Stimulated activated CD8-positive, alpha-beta memory T cell treated with anti-CD3 and anti-CD28 coated beads, Interleukin-12 subunit alpha, Interleukin-12 subunit beta, amount 100 ng/mL, for 4 hours (primary cell): Measurements from ENCODE around the gene TUBA3D.
"Not testable (repeated sequence)": the region's sequence is repeated elsewhere in the genome, so short reads cannot be mapped to it uniquely, and the experiment has no call there.

Experiments
- DNase-seq: peaks from one replicate; pipeline ENCODE4 v3.0.0-alpha.2; 2020; ENCODE audit warnings: low read depth

TUBA3D gene

GRCh38 chr2:131475831-131476230 is at the start of gene TUBA3D:
Gene TUBA3D, plus strand, starts transcription at chr2:131476119. Its CDS starts 81 bp downstream, at chr2:131476200.
- no peak for DNase-seq

- DNase-seq: no peak
Observed at GRCh38 chr2:131426727-131427126, 49.2 kb upstream of the TUBA3D start.

GRCh38 chr2:131431336-131431735 is 44.6 kb upstream of the TUBA3D start:
- DNase-seq: no peak

- DNase-seq: not testable (repeated sequence)
Observed at GRCh38 chr2:131440742-131441468, 35.0 kb upstream of the TUBA3D start.

- DNase-seq: not testable (repeated sequence)
Observed at GRCh38 chr2:131444736-131445514, 31.0 kb upstream of the TUBA3D start.

- not testable (repeated sequence) for DNase-seq
Observed at GRCh38 chr2:131445515-131445797, 30.5 kb upstream of the TUBA3D start.

- DNase-seq: no peak
Observed at GRCh38 chr2:131445896-131446295, 30.0 kb upstream of the TUBA3D start.

- DNase-seq: not testable (repeated sequence)
Observed at GRCh38 chr2:131447981-131448380, 27.9 kb upstream of the TUBA3D start.

GRCh38 chr2:131451265-131451949 is 24.5 kb upstream of the TUBA3D start:
- DNase-seq: not testable (repeated sequence)

GRCh38 chr2:131454914-131455313 is 21.0 kb upstream of the TUBA3D start:
- DNase-seq: not testable (repeated sequence)

- not testable (repeated sequence) for DNase-seq
Observed at GRCh38 chr2:131467722-131468121, 8.2 kb upstream of the TUBA3D start.

- not testable (repeated sequence) for DNase-seq
Observed at GRCh38 chr2:131470944-131471343, 5.0 kb upstream of the TUBA3D start.

- DNase-seq: not testable (repeated sequence)
Observed at GRCh38 chr2:131471624-131472023, 4.3 kb upstream of the TUBA3D start.

- DNase-seq: not testable (repeated sequence)
Observed at GRCh38 chr2:131473266-131473665, 2.7 kb upstream of the TUBA3D start.

- not testable (repeated sequence) for DNase-seq
Observed at GRCh38 chr2:131476363-131476762, 444 bp downstream of the TUBA3D start.

GRCh38 chr2:131477227-131477626 is 1.3 kb downstream of the TUBA3D start:
- DNase-seq: not testable (repeated sequence)

- DNase-seq: not testable (repeated sequence)
Observed at GRCh38 chr2:131478074-131478849, 2.3 kb downstream of the TUBA3D start.

GRCh38 chr2:131478850-131479461 is 3.0 kb downstream of the TUBA3D start:
- DNase-seq: not testable (repeated sequence)

- DNase-seq: not testable (repeated sequence)
Observed at GRCh38 chr2:131480351-131480750, 4.4 kb downstream of the TUBA3D start.

- DNase-seq: not testable (repeated sequence)
Observed at GRCh38 chr2:131482506-131483155, 6.7 kb downstream of the TUBA3D start.
